ENCODE results near the gene PCSK1. TPM values are rescaled to one million over a fixed set of nuclear protein-coding genes. Genes with fewer than 3 reads are reported as not detected.

The PCSK1 gene
- total and polyA plus RNA-seq, 2 of the 4 experiments (the other 2 are of a cell fraction), result not detected

DNA sequence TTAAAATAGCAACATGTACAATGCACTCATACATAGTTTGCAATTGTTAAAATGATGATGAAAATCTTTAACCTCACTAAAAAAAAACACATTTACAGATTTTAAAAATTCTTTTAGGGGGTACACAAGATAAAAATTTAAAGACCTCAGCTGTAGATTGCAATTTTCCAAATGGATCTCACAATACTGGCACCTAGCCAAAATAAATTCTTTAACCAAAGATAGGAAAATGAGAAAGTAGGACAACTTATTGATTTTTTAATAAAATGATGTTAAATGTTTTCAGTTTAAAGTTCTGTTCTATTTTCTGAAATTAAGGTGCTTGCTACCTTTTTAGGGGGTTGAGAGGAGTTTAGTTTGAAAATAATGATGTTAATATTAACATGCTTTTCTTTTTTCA is 90.0 kb downstream of the PCSK1 start:
- Histone ChIP-seq H4K20me1 (ENCODE audit: insufficient read depth, low read length) (no peaks in the 10 kb centered on the region), H3K14ac (replicated peaks; ENCODE audit: low read depth, low read length) (no peak overlapping the region), H3K27me3 (ENCODE audit: control insufficient read depth, insufficient read depth, low read length) (no peaks in the 10 kb centered on the region), H2BK20ac (ENCODE audit: low read depth, low read length) (no peak overlapping the region), H3K4me3 (ENCODE audit: insufficient read depth, low read depth, low read length) (no peak overlapping the region), H2BK15ac (ENCODE audit: low read depth, low read length) (no peak overlapping the region), H3K23ac (ENCODE audit: low read depth, low read length) (no peak overlapping the region), H3K27ac (ENCODE audit: insufficient read depth, low read length) (no peak overlapping the region), H2BK120ac (ENCODE audit: low read depth, low read length) (no peak overlapping the region), H3K4ac (ENCODE audit: low read depth, low read length) (no peak overlapping the region), H2AK9ac (replicated peaks; ENCODE audit: low read depth, low read length, poor library complexity) (no peak overlapping the region), H3K4me1 (ENCODE audit: control insufficient read depth, insufficient read depth, low read length) (peaks cover 6% of the 10 kb centered on the region), H4K8ac (ENCODE audit: low read depth in 2 of 2, low read length in 2 of 2) (no peak overlapping the region), H3K36me3 (ENCODE audit: control insufficient read depth, insufficient read depth, low read length) (no peaks in the 10 kb centered on the region), H3K79me1 (ENCODE audit: low read depth in 1 of 2, low read length in 2 of 2) (0 out of 4 replicates have a peak, but pooled peaks cover 0 to 3% of the 10 kb centered on the region in 2 experiments), H3K9ac (ENCODE audit: low read depth, low read length) (no peak overlapping the region), H3K9me1 (ENCODE audit: insufficient read depth, low read length) (no peaks in the 10 kb centered on the region), H2BK5ac (ENCODE audit: low read depth, low read length, poor library complexity, severe bottlenecking) (no peak overlapping the region), H4K91ac (ENCODE audit: insufficient read depth, low read depth, low read length) (no peak overlapping the region), H2AK5ac (ENCODE audit: low read depth, low read length) (0 out of 2 replicates have a peak overlapping the region, but pooled peaks have one; percentile 4), H3K18ac (ENCODE audit: low read depth, low read length) (no peak overlapping the region), H2AFZ (replicated peaks; ENCODE audit: low read length, poor library complexity) (no peak overlapping the region), H4K5ac (ENCODE audit: low read depth, low read length) (no peak overlapping the region), H3K4me2 (ENCODE audit: low read depth, low read length) (no peak overlapping the region), H3K56ac (ENCODE audit: extremely low read depth, insufficient read depth, low read length) (no peak overlapping the region), H3K9me3 (ENCODE audit: control insufficient read depth, insufficient read depth, low read length) (no peaks in the 10 kb centered on the region)
- in situ Hi-C loops (cut with MboI; ENCODE audit: low sequenced_read_pairs), result loop anchor here (10.0 kb wide), 1 partner anchor 402 kb away; no protein-coding TSS in a partner anchor
- no peak for DNase-seq
- dilution Hi-C loops (cut with HindIII; ENCODE audit: low sequenced_read_pairs, unreplicated experiment), result no loop called here
- no peak for TF ChIP-seq CHD1 (IDR thresholded peaks at IDR 0.05; ENCODE audit: low read depth, low read length)
- TF ChIP-seq, protein P1, sequence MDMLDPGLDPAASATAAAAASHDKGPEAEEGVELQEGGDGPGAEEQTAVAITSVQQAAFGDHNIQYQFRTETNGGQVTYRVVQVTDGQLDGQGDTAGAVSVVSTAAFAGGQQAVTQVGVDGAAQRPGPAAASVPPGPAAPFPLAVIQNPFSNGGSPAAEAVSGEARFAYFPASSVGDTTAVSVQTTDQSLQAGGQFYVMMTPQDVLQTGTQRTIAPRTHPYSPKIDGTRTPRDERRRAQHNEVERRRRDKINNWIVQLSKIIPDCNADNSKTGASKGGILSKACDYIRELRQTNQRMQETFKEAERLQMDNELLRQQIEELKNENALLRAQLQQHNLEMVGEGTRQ (IDR thresholded peaks at IDR 0.05; ENCODE audit: low read depth, low read length), result no peak
- TF ChIP-seq MAZ (IDR thresholded peaks at IDR 0.05; ENCODE audit: borderline replicate concordance, low read depth, low read length), result no peak
- no peak for TF ChIP-seq MXI1 (IDR thresholded peaks at IDR 0.05; ENCODE audit: borderline replicate concordance, low read depth, low read length)
- no peak for TF ChIP-seq CEBPB (IDR thresholded peaks at IDR 0.05; ENCODE audit: low read depth, low read length)
- no peak for TF ChIP-seq MAFK (IDR thresholded peaks at IDR 0.05; ENCODE audit: low read depth, low read length)
- no peak for TF ChIP-seq FOS (IDR thresholded peaks at IDR 0.05; ENCODE audit: low read depth, low read length)
- TF ChIP-seq POLR2A (IDR thresholded peaks at IDR 0.05; ENCODE audit: low read depth, low read length), result no peak
- no peak for TF ChIP-seq NFE2L2 (IDR thresholded peaks at IDR 0.05; ENCODE audit: low read depth, low read length)
- TF ChIP-seq BHLHE40 (IDR thresholded peaks at IDR 0.05; ENCODE audit: low read depth, low read length), result no peak
- TF ChIP-seq SMC3 (IDR thresholded peaks at IDR 0.05; ENCODE audit: low read depth, low read length), result no peak
- no peak for TF ChIP-seq RAD21 (IDR thresholded peaks at IDR 0.05; ENCODE audit: low read length)
- CTCF ChIA-PET, result interaction anchor here (2.9 kb wide), 1 partner anchor 258 kb away, joined by 16 read pairs; no protein-coding TSS in a partner anchor
- BruUV-seq (replicated peaks), result no TSS peak
- POLR2A ChIA-PET (ENCODE audit: unreplicated experiment), result no interaction called here
- intact Hi-C loops (cut with micrococcal nuclease), result loop anchor here (5.0 to 10.0 kb wide), 2 partner anchors 342 to 561 kb away; no protein-coding TSS in a partner anchor
- ATAC-seq (ENCODE audit: low read depth), result no peak
